Sigmoid colon (tissue), 4 donors: Measurements from ENCODE around the gene NLRC5.

ENCODE experiments used
- EP300 ChIP-seq, 4 donors: sonication (generic); formaldehyde crosslinking; IDR thresholded peaks; one replicate each; pipeline ENCODE4 v1.6.1; 2017; ENCODE audit warnings: antibody characterized with exemption in 4 of 4
- POLR2A ChIP-seq, 2 donors: fragments of 450-650 bp; IDR thresholded peaks; one replicate each; pipeline ENCODE4 v1.6.1; 2016; ENCODE audit warnings: antibody characterized with exemption in 2 of 2, mild to moderate bottlenecking in 2 of 2, moderate library complexity in 2 of 2
- TF ChIP-seq, protein P1 (sequence below), 4 experiments: fragments of 450-650 bp in 3 of 4; fragments of 200-600 bp in 1 of 4; IDR thresholded peaks; one replicate each; pipeline ENCODE4 v1.5.1; 2016 to 2019; ENCODE audit warnings: antibody characterized with exemption in 4 of 4, mild to moderate bottlenecking in 3 of 4, moderate library complexity in 2 of 4

DNA sequence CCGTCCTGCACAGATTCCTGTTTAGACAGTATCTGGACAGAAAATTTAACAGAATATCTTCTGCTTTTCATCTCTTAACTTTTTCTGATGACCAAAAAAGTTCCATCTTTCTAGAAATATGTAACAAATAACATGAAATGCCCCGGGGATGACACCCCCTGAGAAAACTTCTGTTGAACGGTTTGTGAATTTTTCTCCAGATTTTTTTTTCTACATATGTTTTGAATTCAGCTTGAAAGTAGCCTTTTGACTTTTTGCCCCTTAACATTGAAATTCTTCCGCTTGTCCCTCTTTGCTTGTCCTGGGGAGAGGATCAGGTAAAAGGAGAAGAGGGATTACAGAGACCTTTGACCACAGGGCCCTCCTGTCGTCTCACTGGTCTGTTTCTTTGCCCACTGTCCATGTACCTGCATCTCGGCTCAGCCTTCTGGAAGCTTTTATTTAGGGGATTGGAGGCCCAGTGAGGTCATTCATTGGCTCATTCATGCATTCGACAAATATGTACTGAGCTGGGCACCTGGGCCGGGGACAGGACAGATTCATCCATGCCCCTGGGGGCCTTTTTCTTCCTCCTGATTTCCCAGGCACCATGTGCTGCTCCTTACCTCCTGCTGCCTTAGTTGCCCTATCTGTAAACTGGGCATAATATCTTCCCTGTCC is 83.4 kb downstream of the NLRC5 start:
- TF ChIP-seq, protein P1, sequence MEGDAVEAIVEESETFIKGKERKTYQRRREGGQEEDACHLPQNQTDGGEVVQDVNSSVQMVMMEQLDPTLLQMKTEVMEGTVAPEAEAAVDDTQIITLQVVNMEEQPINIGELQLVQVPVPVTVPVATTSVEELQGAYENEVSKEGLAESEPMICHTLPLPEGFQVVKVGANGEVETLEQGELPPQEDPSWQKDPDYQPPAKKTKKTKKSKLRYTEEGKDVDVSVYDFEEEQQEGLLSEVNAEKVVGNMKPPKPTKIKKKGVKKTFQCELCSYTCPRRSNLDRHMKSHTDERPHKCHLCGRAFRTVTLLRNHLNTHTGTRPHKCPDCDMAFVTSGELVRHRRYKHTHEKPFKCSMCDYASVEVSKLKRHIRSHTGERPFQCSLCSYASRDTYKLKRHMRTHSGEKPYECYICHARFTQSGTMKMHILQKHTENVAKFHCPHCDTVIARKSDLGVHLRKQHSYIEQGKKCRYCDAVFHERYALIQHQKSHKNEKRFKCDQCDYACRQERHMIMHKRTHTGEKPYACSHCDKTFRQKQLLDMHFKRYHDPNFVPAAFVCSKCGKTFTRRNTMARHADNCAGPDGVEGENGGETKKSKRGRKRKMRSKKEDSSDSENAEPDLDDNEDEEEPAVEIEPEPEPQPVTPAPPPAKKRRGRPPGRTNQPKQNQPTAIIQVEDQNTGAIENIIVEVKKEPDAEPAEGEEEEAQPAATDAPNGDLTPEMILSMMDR (IDR thresholded peaks at IDR 0.05) = no peak
- TF ChIP-seq POLR2A (IDR thresholded peaks at IDR 0.05) (no peak), EP300 (IDR thresholded peaks at IDR 0.05) (no peak)
